Hematopoietic multipotent progenitor cell (in vitro differentiated cells): Measurements from ENCODE around the gene UBE2N. TPM values are rescaled to one million over a fixed set of nuclear protein-coding genes. Genes with fewer than 3 reads are reported as not detected.
"Not testable (repeated sequence)": the region's sequence is repeated elsewhere in the genome, so short reads cannot be mapped to it uniquely, and the experiment has no call there.

Experiments used
- DNase-seq, 3 donors: peaks; one replicate each; pipeline ENCODE4 v3.0.0-alpha.2; 2011 to 2015; ENCODE audit warnings: low read depth in 2 of 3, low spot score in 2 of 3
- total RNA-seq: library from RNA; depleted of rRNA; stranded (reverse); fragments of >200 nt; gene quantifications from one replicate; pipeline ENCODE4 v1.2.3, GENCODE V29; 2012

The UBE2N gene
- total RNA-seq, 1 donor = 42.0 TPM

GRCh38 chr12:93447555-93448290 lies 6.0 kb upstream of the UBE2N start:
- DNase-seq = no peak

GRCh38 chr12:93443576-93443975 lies 1.8 kb upstream of the UBE2N start:
- DNase-seq = no peak

GRCh38 chr12:93442411-93443340 lies 929 bp upstream of the UBE2N start:
- DNase-seq = no peak

- peak in 1 of 3 donors; percentile 27 for DNase-seq
These were observed 598 bp downstream of the UBE2N start for GRCh38 chr12:93441081-93441616.

- DNase-seq = no peak
These were observed 1.5 kb downstream of the UBE2N start for GRCh38 chr12:93440043-93440835.

- DNase-seq = no peak
These were observed 3.3 kb downstream of the UBE2N start for GRCh38 chr12:93438266-93439050.

GRCh38 chr12:93434256-93434865 lies 7.4 kb downstream of the UBE2N start:
- no peak for DNase-seq

GRCh38 chr12:93432031-93432430 lies 9.7 kb downstream of the UBE2N start:
- not testable (repeated sequence) for DNase-seq

GRCh38 chr12:93430280-93430679 lies 11.5 kb downstream of the UBE2N start:
- DNase-seq = no peak

- DNase-seq = no peak
These were observed 11.9 kb downstream of the UBE2N start for GRCh38 chr12:93429852-93430251.

- no peak for DNase-seq
These were observed 12.3 kb downstream of the UBE2N start for GRCh38 chr12:93429448-93429847.

- DNase-seq = no peak
These were observed 13.8 kb downstream of the UBE2N start for GRCh38 chr12:93427779-93428564.

- no peak for DNase-seq
These were observed 15.3 kb downstream of the UBE2N start for GRCh38 chr12:93426412-93426805.

- DNase-seq = no peak
These were observed 15.9 kb downstream of the UBE2N start for GRCh38 chr12:93425736-93426411.

GRCh38 chr12:93422050-93422449 lies 19.7 kb downstream of the UBE2N start:
- DNase-seq = no peak

GRCh38 chr12:93419388-93420034 lies 22.2 kb downstream of the UBE2N start:
- DNase-seq = peak in 2 of 3 donors; percentile 39 to 71

- no peak for DNase-seq
These were observed 23.7 kb downstream of the UBE2N start for GRCh38 chr12:93417967-93418480.
